ENCODE data around the gene ARID1B.

Gene ARID1B

DNA sequence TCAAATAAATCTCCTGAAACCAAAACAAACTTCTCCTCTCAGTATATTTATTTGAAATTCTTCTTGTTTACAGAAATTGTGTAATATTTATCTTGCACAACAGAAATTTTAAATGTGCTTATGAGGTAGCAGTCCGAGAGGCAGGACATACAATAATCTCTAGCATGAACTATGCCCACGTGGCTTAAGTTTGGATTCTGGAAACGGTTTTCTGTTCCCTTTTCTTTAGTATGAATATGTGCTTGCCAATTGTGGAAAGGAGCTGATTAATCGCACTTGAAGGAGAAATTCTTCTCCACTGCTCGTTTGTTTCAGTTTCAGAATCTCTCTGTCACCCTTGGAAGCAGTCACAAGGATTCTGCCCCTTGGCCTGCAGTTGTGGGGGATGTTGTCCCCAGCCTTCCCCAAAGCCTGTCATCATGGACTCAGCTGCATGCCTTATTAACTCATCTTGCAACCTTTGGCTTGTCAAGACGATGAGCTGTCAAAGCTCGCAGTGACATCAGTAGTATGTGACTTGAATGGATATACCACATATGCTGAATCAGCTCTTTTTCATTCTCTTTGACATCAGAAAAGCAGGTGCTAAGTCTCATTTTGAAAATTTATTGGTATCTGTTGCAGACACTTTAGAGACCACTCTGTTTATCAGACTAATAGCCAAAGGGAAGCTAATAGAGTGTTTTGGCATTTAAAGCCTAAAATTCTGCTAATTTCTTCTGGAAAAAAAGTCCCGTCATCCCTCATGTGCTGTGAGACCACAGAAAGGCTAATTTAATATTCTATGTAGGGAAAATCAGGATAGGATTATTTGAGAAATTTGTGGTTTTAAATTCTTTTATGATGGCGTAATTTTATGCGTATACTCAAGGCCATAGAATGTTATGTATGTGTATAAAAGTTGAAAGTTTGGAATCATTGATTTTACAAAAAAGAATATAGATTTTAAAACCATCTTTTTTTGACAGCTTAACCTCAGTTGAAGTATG, 186.8 kb downstream of the ARID1B start (continued):
- TF ChIP-seq, protein P1, sequence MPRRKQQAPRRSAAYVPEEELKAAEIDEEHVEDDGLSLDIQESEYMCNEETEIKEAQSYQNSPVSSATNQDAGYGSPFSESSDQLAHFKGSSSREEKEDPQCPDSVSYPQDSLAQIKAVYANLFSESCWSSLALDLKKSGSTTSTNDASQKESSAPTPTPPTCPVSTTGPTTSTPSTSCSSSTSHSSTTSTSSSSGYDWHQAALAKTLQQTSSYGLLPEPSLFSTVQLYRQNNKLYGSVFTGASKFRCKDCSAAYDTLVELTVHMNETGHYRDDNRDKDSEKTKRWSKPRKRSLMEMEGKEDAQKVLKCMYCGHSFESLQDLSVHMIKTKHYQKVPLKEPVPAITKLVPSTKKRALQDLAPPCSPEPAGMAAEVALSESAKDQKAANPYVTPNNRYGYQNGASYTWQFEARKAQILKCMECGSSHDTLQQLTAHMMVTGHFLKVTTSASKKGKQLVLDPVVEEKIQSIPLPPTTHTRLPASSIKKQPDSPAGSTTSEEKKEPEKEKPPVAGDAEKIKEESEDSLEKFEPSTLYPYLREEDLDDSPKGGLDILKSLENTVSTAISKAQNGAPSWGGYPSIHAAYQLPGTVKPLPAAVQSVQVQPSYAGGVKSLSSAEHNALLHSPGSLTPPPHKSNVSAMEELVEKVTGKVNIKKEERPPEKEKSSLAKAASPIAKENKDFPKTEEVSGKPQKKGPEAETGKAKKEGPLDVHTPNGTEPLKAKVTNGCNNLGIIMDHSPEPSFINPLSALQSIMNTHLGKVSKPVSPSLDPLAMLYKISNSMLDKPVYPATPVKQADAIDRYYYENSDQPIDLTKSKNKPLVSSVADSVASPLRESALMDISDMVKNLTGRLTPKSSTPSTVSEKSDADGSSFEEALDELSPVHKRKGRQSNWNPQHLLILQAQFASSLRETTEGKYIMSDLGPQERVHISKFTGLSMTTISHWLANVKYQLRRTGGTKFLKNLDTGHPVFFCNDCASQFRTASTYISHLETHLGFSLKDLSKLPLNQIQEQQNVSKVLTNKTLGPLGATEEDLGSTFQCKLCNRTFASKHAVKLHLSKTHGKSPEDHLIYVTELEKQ (tag by site-specific recombination; IDR thresholded peaks at IDR 0.05; ENCODE audit: borderline replicate concordance), result peak; percentile 83
- TF ChIP-seq, protein P2, sequence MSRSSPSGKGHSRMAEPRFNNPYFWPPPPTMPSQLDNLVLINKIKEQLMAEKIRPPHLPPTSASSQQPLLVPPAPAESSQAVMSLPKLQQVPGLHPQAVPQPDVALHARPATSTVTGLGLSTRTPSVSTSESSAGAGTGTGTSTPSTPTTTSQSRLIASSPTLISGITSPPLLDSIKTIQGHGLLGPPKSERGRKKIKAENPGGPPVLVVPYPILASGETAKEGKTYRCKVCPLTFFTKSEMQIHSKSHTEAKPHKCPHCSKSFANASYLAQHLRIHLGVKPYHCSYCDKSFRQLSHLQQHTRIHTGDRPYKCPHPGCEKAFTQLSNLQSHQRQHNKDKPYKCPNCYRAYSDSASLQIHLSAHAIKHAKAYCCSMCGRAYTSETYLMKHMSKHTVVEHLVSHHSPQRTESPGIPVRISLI (tag by site-specific recombination; IDR thresholded peaks at IDR 0.05), result 0 out of 2 replicates have a peak, but pooled peaks have one; percentile 27
- TF ChIP-seq, protein P3, sequence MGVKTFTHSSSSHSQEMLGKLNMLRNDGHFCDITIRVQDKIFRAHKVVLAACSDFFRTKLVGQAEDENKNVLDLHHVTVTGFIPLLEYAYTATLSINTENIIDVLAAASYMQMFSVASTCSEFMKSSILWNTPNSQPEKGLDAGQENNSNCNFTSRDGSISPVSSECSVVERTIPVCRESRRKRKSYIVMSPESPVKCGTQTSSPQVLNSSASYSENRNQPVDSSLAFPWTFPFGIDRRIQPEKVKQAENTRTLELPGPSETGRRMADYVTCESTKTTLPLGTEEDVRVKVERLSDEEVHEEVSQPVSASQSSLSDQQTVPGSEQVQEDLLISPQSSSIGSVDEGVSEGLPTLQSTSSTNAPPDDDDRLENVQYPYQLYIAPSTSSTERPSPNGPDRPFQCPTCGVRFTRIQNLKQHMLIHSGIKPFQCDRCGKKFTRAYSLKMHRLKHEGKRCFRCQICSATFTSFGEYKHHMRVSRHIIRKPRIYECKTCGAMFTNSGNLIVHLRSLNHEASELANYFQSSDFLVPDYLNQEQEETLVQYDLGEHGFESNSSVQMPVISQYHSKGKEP (tag by site-specific recombination; IDR thresholded peaks at IDR 0.05), result peak; percentile 82
- TF ChIP-seq, protein P4, sequence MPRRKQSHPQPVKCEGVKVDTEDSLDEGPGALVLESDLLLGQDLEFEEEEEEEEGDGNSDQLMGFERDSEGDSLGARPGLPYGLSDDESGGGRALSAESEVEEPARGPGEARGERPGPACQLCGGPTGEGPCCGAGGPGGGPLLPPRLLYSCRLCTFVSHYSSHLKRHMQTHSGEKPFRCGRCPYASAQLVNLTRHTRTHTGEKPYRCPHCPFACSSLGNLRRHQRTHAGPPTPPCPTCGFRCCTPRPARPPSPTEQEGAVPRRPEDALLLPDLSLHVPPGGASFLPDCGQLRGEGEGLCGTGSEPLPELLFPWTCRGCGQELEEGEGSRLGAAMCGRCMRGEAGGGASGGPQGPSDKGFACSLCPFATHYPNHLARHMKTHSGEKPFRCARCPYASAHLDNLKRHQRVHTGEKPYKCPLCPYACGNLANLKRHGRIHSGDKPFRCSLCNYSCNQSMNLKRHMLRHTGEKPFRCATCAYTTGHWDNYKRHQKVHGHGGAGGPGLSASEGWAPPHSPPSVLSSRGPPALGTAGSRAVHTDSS (tag by site-specific recombination; IDR thresholded peaks at IDR 0.05), result no peak
- TF ChIP-seq, protein P5, sequence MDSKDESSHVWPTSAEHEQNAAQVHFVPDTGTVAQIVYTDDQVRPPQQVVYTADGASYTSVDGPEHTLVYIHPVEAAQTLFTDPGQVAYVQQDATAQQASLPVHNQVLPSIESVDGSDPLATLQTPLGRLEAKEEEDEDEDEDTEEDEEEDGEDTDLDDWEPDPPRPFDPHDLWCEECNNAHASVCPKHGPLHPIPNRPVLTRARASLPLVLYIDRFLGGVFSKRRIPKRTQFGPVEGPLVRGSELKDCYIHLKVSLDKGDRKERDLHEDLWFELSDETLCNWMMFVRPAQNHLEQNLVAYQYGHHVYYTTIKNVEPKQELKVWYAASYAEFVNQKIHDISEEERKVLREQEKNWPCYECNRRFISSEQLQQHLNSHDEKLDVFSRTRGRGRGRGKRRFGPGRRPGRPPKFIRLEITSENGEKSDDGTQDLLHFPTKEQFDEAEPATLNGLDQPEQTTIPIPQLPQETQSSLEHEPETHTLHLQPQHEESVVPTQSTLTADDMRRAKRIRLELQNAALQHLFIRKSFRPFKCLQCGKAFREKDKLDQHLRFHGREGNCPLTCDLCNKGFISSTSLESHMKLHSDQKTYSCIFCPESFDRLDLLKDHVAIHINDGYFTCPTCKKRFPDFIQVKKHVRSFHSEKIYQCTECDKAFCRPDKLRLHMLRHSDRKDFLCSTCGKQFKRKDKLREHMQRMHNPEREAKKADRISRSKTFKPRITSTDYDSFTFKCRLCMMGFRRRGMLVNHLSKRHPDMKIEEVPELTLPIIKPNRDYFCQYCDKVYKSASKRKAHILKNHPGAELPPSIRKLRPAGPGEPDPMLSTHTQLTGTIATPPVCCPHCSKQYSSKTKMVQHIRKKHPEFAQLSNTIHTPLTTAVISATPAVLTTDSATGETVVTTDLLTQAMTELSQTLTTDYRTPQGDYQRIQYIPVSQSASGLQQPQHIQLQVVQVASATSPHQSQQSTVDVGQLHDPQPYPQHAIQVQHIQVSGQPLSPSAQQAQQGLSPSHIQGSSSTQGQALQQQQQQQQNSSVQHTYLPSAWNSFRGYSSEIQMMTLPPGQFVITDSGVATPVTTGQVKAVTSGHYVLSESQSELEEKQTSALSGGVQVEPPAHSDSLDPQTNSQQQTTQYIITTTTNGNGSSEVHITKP (tag by site-specific recombination; IDR thresholded peaks at IDR 0.05), result peak; percentile 13; the same call in 1 of the 2 replicates
- peak; percentile 11 for TF ChIP-seq ZNF510 (tag by site-specific recombination; IDR thresholded peaks at IDR 0.05; ENCODE audit: insufficient replicate concordance)
- TF ChIP-seq, protein P6, sequence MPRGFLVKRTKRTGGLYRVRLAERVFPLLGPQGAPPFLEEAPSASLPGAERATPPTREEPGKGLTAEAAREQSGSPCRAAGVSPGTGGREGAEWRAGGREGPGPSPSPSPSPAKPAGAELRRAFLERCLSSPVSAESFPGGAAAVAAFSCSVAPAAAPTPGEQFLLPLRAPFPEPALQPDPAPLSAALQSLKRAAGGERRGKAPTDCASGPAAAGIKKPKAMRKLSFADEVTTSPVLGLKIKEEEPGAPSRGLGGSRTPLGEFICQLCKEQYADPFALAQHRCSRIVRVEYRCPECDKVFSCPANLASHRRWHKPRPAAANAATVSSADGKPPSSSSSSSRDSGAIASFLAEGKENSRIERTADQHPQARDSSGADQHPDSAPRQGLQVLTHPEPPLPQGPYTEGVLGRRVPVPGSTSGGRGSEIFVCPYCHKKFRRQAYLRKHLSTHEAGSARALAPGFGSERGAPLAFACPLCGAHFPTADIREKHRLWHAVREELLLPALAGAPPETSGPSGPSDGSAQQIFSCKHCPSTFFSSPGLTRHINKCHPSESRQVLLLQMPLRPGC (tag by site-specific recombination; IDR thresholded peaks at IDR 0.05), result 0 out of 2 replicates have a peak, but pooled peaks have one; percentile 17
- TF ChIP-seq ZNF777 (tag by site-specific recombination; IDR thresholded peaks at IDR 0.05; ENCODE audit: borderline replicate concordance), result no peak
- TF ChIP-seq, protein P7, sequence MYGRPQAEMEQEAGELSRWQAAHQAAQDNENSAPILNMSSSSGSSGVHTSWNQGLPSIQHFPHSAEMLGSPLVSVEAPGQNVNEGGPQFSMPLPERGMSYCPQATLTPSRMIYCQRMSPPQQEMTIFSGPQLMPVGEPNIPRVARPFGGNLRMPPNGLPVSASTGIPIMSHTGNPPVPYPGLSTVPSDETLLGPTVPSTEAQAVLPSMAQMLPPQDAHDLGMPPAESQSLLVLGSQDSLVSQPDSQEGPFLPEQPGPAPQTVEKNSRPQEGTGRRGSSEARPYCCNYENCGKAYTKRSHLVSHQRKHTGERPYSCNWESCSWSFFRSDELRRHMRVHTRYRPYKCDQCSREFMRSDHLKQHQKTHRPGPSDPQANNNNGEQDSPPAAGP (tag by site-specific recombination; IDR thresholded peaks at IDR 0.05), result no peak
- no peak for TF ChIP-seq ZNF2 (tag by site-specific recombination; IDR thresholded peaks at IDR 0.05)
- peak; percentile 94 for TF ChIP-seq ZNF629 (tag by site-specific recombination; IDR thresholded peaks at IDR 0.05)
- peak; percentile 27; the same call in 1 of the 2 replicates for TF ChIP-seq GLIS1 (tag by site-specific recombination; IDR thresholded peaks at IDR 0.05)
- no peak for TF ChIP-seq ZNF561 (tag by site-specific recombination; IDR thresholded peaks at IDR 0.05; ENCODE audit: borderline replicate concordance)

Data from HEK293 (cell line).